NK-92 (cell line): ENCODE measurements around the gene FBXW7.

Experiments used
- DNase-seq: peaks from one replicate; lab custom pipeline; 2025; ENCODE audit not compliant: unreplicated experiment; lab: John Stamatoyannopoulos, UW

Gene FBXW7

GRCh38 chr4:152380919-152381318 lies 155.0 kb downstream of the FBXW7 start:
- DNase-seq: no peak

GRCh38 chr4:152380185-152380584 lies 155.7 kb downstream of the FBXW7 start:
- no peak for DNase-seq

GRCh38 chr4:152374606-152375285 lies 161.1 kb downstream of the FBXW7 start:
- DNase-seq: no peak

- DNase-seq: no peak
These were observed 161.7 kb downstream of the FBXW7 start for GRCh38 chr4:152374153-152374552.

- no peak for DNase-seq
These were observed 163.4 kb downstream of the FBXW7 start for GRCh38 chr4:152372444-152372843.

GRCh38 chr4:152369902-152370295 lies 166.0 kb downstream of the FBXW7 start:
- DNase-seq: no peak

- DNase-seq: no peak
These were observed 166.5 kb downstream of the FBXW7 start for GRCh38 chr4:152369203-152369901.

GRCh38 chr4:152368001-152368400 lies 167.9 kb downstream of the FBXW7 start:
- DNase-seq: no peak

DNA sequence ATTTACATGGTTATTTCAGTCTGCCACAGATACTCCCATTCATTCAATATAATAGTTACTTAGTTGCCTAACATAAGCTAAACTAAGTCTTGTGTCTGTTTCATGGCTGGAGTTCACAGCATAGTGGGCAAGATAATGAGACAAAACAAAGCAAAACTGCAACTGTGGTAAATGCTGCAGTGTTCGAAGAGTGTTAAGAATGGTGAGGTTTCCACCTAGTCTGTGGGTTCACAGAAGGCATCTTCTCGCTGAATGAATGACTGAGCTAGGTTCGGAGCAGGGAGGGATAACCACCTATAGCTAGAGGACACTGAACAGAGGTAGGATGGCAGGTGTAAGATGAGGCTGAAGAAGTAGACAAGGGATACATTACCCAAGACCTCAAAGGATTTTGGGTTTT lies 171.0 kb downstream of the FBXW7 start:
- no peak for DNase-seq

- no peak for DNase-seq
These were observed 171.5 kb downstream of the FBXW7 start for GRCh38 chr4:152364383-152364782.

DNA sequence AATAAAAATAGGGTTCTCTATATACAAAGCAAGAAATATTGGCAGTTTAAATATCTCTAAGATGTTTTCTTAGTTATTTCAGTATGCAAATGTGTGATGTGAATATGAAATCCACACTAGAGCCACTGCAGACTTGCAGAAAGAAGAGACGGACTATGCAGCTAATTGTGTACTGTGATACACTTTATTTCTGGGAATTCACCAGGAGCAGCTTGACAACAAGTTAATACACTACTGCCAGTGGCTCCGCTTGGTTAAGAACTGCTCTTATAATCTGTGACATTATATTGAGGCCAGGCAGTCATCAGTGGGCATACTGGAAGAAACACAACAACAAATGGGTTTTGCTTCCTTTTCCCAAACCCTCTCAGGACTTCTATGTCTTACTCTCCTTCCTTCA lies 172.0 kb downstream of the FBXW7 start:
- DNase-seq: no peak

GRCh38 chr4:152363086-152363485 lies 172.8 kb downstream of the FBXW7 start:
- DNase-seq: no peak

DNA sequence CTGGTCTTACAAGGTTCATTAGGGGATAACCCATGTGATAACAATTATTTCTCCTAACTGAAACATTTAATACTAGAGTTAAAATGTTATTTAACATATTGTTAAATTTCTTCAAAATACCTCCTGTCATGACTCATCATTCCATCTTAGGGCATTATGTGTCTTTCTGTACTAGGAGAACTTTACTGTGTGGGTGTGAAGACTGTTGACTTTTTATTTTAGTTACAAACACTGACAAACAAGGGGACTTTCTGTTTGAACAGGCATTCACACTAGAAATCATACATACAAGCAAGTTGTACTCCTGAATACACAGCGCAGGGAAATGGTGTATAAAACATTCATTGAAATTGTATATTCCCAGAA lies 175.9 kb downstream of the FBXW7 start:
- DNase-seq: no peak

DNA sequence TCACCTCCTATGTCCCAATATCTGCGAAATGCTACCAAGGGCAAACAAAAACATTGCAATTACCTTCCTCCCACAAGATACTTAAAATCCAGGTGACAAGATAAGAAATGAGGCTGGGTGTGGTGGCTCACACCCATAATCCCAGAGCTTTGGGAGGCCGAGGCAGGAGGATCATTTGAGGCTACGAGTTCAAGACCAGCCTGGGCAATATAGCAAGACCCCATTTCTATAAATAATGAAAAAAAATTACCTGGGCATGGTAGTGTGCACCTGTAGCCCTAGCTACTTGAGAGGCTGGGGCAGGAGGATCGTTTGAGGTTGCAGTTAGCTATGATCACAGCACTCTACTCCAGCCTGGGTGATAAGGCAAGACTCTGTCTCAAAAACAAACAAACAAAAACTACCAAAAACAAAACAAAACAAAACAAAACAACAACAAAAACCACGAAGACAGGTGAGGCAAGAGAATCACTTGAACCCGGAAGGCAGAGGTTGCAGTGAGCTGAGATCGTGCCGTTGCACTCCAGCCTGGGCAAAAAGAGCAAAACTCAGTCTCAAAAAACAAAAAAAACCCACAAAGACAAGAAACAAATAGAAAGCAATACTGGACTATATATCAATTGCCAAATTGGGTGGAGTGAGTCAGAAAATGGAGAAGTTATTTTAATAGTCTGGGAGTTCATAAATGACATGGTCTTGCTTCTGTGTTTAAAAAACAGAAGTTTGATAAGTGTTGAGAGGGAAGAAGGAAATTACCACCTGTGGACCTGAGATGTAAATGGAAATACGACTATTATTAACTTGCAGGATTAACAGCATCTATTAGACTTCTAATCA lies 176.5 kb downstream of the FBXW7 start:
- DNase-seq: no peak

DNA sequence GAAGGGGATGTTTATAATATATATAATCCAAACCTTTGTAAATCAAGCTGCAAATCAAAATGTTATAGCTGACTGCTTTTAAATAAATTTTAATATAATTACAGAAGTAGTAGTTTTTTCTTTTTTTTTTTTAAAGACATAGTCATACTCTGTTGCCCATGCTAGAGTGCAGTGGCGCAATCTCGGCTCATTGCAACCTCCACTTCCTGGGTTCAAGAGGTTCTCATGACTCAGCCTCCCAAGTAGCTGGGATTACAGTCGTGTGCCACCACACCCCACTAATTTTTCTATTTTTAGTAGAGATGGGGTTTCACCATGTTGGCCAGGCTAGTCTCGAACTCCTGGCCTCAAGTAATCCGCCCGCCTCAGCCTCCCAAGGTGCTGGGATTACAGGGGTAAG lies 178.7 kb downstream of the FBXW7 start:
- DNase-seq: no peak

- DNase-seq: no peak
These were observed 179.4 kb downstream of the FBXW7 start for GRCh38 chr4:152356428-152357034.

GRCh38 chr4:152352622-152353116 lies 183.2 kb downstream of the FBXW7 start:
- DNase-seq: no peak

GRCh38 chr4:152352215-152352614 lies 183.7 kb downstream of the FBXW7 start:
- DNase-seq: no peak

GRCh38 chr4:152351080-152351479 lies 184.8 kb downstream of the FBXW7 start:
- no peak for DNase-seq

- no peak for DNase-seq
These were observed 187.2 kb downstream of the FBXW7 start for GRCh38 chr4:152348670-152349069.

DNA sequence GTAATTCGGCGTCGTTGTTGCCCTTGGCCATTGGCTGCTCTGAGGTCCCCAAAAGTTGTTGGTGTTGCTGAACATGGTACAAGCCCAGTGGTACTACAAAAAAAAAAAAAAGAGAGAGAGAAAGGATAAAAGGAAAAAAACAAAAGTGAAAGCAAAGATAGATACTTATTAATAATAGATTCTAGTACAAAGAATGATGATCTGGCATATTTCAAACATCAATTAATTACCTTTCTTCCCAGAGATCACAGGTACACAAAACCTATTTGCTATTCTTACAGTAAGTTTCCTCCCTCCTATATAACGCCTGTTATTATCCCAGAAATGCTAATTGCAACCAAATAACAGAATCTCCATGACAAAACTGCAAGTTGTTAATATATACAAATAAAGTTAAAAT lies 188.9 kb downstream of the FBXW7 start:
- DNase-seq: no peak
